Cortex of kidney (tissue), 1 donor: ENCODE measurements around the gene MAP2K3.
"Not testable (repeated sequence)": the region's sequence is repeated elsewhere in the genome, so short reads cannot be mapped to it uniquely, and the experiment has no call there.

ENCODE experiments used
- DNase-seq: peaks from one replicate; lab custom pipeline; 2025; lab: John Stamatoyannopoulos, UW

MAP2K3 gene

DNA sequence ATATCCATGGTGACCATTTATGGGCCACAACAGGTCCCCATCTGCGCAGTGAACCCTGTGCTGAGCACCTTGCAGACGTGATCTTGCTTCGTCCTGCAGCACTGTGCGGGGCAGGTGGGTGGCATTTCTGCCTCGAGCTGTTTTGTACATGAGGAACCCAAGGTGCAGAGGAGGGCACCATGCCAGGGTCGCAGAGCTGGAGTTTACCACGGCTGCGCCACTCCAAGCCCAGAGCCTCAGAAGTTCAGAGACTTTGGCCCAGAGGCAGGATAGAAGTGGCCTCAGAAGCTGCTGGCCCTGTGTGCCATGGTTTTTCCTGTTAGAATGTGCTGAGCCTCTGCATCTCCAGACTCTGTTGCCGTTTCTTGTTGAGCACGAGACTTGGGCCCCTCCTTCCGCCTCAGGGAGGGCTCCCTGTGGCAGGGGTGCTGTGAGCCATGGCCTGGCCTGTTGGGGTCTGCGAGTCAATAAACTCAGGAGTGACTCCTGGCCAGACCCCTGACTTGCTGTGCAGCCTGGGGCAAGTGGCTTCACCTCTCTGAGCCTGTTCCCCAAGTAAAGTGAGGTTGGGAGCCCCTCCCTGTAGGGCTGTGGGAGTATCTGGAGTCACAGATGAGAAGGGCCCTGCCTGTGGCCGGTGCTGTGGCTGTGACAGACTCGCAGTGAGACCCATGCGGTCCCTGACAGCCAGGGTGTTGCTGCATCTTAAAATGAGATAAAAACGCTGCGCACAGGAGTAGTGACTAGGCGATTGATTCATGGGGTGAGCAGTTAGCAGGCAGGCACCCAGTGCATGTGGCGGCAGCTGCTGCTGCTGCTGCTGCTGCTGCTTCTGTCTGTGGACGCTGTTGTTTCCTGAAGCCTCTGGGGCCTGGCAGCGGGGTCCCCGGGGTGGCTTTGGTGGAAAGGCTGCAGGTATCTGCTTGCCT is 11.8 kb downstream of the MAP2K3 start:
- DNase-seq = no peak

DNA sequence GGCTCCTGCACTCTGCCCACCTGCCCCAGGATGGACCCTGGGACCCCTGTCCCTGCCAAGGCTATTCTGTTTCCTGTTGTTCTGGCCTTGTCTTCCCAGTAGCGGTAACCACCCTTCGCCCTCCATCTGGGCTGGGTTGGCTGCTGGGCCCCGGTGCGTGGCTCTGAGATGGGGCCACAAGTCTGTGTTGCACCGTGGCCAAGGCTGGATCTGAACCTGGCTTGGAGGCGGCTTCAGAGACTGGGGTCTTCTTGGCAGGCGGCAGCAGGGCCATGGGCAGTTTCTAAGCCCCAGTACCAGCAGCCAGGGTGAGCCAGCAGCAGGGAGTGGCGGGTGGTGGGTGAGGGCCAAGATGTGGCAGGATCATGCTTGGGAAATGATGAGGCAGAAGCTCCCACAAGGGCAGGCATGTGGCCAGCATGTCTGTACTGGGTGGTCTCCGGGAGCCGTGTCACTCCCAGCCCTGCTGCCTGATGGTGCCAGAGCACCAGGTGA is 12.6 kb downstream of the MAP2K3 start:
- DNase-seq = no peak

DNA sequence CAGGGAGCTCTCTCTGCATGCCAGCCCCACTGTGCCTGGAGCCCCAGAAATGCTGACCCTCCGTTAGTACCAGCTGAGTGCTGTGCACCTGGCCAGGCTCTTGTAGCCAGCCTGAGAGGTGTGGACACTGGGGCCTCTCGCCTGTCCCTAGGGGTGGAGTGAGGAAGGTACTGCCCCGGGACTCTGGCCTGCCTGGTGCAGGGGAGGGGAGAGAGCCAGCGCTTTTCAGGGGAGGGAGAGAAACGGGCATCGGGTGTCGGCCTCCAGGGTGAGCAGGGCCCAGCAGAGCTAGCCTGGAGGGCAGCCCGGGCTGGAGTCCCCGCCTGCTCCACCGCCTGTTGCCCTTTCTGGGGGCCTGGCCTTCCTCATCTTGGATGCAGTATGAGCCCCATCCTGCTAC is 13.1 kb downstream of the MAP2K3 start:
- no peak for DNase-seq

DNA sequence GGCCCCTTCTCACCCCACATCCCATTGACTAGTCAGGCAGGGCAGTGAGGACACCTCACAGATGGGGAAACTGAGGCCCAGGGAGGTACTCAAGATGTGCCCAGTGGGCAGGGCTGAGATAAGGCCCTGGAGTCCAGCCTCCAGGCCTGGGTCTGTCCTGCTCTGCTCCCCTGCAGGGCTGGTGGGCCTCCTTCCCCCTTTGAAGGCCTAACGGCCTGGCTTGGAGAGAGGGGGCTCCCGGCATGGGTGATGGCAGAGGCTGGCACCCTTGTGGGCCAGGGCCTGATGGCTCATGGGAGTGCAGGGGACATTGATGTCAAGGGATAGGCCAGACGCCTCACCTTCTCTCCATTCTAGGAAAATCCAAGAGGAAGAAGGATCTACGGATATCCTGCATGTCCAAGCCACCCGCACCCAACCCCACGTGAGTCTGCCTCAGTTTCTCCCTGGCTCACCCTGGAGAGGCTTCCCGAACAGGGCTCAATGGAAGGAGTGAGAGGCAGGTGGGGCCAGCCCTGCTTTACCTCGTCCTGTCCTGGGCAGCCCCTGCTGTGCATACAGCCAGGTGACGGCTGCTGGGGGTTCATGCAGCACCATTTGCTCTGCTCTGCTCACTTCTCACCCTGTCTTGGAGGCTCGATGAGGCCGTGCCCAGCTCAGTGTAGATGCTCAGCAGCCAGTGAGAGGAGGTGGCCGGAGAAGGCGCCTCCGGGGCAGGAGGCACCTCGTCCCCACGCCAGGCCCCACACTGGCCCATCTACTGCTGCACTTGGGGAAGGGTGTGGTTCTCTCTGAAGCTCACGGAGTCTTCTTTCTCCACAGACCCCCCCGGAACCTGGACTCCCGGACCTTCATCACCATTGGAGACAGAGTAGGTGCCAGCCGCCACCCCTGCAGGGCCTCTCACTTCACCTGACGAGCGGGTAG is 13.8 kb downstream of the MAP2K3 start:
- no peak for DNase-seq

DNA sequence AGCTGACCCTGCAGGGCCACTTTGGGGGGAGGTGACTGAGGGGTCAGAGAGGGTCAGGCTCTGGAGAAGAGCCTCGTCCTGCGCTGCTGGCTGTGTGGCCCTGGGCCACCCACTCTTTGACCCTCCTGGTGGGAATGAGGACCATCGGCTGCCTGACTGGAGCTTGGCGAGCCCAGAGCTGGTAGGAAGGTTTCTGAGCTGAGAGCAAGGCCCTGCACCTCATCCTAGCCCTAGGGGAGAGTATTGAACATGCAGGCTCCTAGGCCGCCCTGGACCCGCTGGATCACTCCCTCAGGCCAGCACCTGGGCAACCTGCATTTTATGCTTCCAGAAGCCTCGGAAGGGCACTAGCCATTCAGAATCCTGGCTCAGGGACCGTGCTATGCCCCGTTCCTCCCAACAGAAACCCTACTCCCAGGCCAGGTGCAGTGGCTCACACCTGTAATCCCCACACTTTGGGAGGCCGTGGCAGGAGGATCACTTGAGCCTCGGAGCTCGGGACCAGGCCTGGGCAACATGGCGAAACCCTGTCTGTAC is 14.5 kb downstream of the MAP2K3 start:
- DNase-seq = no peak

DNA sequence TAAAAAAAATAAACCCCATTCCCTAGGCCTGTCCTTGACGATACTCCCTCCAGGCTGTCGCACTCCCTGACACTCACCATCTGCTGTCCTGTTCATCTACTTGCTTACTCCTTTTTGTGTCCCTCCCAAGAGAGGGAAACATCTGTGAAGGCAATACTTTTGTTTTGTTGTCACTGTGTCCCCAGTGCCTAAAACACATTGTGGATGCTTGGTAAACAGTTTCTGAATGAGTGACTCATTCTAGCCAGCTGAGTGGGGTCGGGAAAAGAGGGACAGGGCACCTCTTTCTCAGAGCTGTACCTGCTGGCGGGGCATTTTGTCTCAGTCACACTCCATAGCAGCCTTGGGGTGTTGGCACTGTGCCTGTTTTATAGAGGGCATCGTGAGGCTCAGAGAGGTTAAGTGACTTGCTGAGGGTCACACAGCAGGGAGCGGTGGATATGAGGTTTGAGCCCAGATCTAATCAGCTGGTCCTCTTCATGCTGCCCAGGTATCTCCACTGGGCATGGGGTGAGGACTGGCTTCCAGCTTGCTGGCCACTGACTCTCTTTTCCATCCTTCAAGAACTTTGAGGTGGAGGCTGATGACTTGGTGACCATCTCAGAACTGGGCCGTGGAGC is 15.6 kb downstream of the MAP2K3 start:
- DNase-seq = no peak

DNA sequence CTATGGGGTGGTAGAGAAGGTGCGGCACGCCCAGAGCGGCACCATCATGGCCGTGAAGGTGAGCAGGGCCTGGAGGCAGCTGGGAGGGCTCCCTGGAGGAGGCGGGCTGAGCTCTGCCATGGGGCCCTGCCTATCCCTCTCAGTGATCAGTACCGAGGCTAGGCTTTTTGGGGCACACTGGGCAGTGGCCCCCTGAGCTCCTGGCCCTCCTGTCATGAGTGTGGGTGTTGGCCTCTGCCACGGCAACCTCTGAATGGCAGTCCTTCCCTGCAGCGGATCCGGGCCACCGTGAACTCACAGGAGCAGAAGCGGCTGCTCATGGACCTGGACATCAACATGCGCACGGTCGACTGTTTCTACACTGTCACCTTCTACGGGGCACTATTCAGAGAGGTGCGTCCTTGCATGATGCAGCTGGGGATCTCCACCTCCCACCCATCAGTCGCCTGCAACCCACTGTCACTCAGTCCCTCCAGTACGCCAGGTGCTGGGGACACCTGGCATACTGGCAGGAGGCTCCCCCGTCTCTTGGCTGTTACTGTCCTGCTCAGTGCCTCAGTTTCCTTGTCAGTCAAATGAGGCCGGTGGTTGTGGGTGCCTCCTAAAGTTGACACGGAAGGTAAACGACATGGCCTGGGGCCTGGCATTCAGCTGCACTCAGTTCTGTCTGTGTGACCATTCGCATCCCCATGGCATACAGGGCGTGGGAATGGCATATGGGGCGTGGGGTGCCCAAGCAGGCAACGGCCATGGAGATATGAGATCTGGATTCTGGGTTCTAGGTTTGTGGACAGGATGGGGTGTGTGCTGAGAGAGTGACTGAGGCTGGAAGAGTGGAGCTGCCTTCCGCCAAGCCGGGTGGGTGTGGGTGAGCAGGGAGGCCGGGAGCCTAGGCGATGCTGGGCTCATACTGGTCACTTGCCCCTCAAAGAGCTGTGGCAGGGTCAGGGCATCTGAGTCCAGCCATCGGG is 16.4 kb downstream of the MAP2K3 start:
- no peak for DNase-seq

DNA sequence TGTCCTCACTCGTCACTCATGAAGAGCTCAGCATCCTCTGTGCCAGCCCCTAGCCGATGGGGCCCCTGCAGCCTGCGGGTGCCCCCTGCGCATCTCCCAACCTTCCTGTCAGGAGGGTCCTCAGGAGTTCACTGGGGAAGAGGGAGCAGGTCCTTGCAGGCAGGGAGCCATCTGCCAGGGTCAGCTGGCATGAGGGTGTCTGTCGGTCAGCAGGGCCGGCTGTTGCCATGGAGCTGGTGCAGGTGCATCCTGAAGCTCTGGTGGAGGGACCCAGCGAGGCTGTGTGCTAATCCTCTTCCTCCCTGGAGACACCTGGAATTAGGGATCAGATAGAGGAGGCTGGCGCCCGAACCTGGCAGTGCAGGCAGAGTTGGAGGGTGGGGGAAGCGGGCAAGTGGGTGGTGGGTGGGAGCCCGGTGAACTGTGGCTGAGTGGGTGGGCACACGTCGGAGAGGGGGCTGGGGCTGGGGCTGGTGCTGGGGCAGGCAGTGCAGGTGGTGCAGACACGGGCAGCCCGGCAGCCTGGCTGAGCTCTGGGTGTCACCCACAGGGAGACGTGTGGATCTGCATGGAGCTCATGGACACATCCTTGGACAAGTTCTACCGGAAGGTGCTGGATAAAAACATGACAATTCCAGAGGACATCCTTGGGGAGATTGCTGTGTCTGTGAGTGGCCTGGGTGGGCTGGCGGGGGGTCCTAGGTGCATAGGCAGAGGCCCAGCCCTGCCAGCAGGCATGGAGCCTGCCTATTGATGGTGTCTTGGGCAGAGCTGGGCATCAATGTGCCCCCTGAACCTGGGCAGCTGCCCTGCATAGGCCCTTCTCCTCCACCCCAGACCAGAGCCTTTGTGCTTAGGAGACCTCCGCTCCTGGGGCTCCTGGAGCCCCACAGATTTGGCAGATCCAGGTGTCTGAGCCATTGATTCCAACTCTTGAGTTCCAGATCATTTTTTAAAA is 17.4 kb downstream of the MAP2K3 start:
- no peak for DNase-seq

DNA sequence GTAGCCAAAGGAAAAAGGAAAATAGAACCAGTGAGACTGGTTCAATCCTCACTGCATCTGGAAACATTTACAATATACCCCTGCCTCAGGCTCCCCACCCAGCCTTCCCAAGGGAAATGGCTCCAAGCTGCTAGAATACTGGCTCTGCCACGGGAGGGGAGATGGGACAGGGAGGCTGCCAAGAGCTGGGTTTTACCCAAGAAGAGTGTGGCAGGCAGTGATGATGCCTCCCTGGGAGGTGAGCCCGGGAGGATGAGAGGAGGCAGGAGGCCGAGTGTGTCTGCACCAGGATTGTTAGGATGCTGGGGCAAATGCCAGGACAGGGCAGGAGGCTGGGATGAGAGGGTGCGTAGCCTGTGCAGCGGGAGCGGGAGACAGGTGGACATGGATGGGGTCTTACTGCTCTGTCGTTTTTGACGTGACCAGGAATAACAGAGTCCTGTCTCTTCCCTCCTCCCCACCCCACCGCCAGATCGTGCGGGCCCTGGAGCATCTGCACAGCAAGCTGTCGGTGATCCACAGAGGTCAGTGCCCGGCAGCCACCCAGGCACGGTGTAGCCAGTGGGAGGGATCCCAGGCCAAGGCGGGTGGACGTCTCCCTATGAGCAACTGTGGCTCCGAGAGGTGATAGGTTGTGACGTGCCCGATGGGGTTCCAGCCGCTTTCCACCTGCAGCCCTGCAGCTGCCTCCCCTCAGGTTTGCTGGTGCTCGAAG is 18.4 kb downstream of the MAP2K3 start:
- DNase-seq = no peak

DNA sequence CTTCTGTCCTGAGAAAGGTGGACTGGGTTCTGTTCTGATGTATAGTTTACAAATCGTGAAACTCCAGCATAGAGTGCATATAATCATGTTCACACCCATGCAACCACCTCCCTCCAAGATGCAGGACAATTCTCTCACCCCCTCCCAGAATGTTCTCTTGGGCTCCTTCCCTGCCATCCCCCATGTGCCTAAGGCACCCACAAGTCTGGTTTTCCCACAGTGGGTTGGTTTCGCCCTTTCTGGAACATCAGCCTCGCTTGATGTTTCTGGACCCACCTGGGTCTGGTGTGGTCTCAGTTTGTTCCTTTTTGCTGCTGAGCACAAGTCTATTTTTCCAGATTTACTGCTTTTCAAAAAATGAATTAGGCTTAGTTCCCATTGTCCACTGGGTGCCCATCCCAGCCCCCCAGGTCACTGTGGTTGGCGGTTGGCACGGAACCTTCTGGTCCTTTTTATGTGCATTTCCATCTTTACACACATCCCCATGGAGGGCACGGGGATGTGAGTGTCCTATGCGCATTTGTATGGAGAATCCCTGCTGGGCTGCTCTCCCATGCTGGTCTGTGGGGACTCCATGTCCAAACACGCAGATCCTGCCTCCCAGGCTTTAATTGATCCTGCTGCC is 19.0 kb downstream of the MAP2K3 start:
- DNase-seq = no peak

DNA sequence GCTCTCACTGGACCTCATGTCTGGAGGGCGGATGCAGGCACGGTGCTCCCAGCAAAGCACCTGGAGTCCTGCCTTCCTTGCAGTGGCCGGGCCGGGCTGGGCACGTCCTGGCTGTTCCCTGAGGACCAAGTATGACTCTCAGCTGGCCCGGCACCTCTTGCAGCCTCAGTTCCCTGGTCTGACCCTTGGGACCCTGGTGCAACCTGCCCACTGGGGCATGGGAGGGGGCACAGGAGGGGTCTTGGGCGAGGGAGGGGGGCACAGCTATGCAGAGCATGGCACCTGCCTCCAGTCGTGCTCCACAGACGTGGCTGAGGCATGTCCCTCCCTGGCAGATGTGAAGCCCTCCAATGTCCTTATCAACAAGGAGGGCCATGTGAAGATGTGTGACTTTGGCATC is 19.6 kb downstream of the MAP2K3 start:
- DNase-seq = no peak

DNA sequence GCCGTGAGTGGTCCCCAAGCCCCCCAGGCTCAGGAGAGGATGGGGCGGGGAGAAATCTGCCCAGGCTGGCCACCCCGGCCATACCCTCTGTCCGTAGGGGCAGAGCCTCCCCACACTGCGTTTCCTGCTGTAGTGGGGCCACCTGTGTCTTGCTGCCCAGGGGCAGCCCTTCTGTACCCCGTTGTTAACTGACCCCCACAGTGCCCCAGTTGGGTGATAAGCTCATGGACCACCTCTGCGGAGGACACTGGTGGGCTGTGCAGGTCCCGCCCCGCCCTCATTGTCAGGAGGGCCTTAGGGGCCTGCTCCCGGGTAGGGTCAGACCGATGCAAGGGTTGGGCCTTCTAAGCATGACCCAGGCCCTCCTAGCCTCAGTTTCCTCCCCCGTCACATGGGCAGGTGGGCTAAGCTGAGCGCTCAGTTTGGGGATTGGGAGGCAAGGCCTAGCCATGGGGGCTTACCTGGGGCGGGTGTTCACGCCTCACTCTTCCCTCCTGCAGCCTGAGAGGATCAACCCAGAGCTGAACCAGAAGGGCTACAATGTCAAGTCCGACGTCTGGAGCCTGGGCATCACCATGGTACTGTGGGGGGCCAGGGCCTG is 20.1 kb downstream of the MAP2K3 start:
- not testable (repeated sequence) for DNase-seq

DNA sequence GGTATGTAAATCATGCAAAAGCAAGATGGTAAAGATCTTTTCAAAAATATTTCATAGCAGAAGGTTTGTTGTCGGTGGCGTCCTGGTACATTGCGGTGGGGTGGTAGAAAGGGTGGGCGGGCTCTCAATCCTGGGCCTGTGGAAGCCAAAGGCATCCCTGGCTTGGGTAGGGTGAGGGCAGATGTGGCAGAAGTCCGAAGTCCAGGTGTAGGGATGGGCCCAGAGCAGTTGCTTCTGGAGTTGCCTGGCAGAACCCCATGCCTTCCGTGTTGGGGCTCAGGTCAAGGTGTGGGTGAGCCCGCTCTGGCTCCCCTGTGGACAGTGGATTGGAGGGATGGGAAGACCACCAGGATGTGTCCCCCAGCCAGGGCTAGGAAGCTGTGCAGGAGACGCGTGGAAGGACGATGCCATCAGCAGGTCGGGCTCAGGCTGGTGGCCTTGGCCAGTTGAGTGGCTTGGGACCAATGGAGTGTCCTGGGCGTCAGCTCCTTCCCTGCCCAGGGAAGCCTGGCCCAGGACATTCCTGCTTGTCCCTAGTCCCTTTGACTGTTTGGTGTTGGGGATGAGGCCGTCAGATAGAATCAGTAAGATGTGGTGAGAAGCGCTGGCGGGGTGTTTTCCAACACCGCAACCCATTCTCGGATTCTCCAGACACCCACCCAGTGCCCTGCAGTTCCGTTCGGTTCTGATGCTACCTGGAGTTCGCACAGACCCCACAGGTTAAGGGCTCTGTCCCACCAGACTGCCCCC is 21.1 kb downstream of the MAP2K3 start:
- not testable (repeated sequence) for DNase-seq

DNA sequence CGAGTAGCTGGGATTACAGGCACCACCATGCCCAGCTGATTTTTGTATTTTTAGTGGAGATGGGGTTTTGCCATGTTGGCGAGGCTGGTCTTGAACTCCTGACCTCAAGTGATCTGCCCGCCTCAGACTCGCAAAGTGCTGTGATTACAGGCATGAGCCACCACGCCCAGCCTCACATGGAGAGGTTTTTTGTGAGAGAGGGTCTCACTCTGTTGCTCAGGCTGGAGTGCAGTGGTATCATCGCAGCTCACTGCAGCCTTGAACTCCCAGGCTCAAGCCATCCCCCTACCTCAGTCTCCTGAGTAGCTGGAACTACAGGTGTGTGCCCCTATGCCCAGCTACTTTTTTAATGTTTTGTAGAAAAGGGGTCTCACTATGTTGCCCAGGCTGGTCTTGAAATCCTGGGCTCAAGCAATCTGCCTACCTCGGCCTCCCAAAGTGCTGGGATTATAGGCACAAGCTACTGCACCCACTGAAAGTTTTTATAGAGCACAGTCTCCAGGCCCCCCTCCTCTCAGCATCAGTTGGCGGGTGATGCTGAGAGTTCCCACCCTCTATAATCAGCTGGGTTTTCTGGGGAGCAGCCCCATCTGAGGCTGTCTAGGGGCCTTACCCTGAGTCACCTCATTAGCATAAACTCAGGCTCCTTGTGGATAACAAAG is 22.2 kb downstream of the MAP2K3 start:
- DNase-seq = not testable (repeated sequence)

DNA sequence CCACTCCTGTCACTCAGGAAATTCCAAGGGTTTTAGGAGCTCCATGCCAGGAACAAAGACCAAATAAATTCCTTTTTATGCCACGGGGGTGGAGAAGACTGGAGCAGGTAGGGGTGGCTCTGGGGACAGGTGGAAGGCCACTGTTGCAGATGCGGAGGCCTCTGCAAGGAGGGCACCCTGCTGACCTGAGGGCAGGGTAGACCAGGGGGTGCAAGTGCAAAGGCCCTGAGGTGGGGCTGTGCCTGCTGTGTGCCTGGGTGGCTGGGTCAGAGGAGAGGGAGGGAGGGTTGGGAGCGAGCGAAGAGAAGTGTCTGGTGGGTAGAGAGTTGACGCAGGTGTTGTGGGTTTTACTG is 22.7 kb downstream of the MAP2K3 start:
- DNase-seq = not testable (repeated sequence)

DNA sequence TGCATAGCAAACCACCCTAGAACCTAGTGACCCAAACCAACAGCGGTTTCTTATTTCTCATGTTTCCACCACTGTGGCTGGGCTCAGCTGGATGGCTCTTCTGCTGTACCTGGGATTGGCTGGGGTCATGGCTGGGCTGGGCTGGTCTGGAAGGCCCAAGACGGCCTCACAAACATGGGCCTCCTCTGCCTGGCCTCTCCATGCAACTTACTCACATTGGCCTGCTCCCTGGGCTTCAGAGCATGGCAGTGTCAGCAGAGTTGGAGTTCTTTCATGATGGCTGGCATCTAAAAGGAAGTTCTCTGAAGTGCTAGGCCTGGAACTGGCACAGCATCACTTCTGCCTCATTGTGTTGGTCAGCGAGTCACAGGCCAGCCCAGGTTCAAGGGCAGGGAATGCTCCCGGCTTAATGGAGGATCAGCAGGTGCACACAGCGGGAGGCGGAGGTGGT is 24.4 kb downstream of the MAP2K3 start:
- not testable (repeated sequence) for DNase-seq
